ENCODE results near the gene CAPN10.
"Not testable (repeated sequence)": the region's sequence is repeated elsewhere in the genome, so short reads cannot be mapped to it uniquely, and the experiment has no call there.

The CAPN10 gene

DNA sequence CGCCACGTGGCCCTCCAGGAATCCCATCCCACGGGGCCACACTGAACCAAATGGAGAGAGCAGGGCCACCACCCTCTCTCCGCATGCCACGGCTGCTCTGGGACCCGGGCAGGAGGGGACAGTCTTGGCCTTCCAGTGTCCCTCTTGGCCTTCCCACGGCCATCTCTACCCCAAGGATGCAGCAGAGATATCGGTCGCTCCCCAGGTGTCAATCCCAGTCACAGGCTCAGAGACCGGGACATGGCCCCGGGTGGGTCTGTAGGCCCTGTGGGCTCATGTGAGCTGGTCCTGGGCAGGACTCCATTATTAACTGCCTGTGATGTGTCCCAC, 15.3 kb downstream of the CAPN10 start:
- DNase-seq, result no peak

DNA sequence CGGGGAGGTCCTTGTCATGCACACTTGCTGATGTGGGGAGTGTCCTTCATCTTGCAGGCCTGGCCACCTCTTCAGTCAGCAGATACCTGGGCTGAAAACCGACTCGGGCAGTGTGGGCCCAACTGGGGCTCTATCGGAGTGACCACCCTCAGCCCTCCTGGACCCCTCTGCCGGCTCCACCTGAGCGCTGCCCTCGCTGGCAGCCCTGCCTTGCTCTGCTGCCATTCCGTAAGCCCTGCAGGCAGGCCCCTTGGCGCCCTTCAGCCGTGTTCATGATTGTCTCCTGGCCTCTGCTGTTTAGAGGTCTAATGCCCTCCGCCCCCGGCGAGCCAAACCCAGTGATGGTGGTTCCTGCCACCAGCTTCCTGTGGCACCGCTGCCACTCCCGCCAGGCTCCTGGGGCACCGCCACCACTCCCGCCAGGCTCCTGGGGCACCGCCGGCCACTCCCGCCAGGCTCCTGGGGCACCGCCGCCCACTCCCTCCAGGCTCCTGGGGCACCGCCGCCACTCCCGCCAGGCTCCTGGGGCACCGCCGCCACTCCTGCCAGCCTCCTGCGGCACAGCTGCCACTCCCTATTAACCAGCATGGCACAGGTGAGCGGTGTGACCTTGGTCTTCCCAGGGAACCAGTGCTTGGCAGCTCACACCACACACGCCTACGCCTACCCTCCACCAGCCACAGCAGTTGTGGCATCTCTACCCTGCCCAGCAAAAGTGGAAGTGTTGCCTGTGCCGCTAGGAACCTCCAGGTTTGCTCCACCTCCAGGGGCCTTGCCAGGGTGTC, 15.9 kb downstream of the CAPN10 start:
- no peak for DNase-seq

DNA sequence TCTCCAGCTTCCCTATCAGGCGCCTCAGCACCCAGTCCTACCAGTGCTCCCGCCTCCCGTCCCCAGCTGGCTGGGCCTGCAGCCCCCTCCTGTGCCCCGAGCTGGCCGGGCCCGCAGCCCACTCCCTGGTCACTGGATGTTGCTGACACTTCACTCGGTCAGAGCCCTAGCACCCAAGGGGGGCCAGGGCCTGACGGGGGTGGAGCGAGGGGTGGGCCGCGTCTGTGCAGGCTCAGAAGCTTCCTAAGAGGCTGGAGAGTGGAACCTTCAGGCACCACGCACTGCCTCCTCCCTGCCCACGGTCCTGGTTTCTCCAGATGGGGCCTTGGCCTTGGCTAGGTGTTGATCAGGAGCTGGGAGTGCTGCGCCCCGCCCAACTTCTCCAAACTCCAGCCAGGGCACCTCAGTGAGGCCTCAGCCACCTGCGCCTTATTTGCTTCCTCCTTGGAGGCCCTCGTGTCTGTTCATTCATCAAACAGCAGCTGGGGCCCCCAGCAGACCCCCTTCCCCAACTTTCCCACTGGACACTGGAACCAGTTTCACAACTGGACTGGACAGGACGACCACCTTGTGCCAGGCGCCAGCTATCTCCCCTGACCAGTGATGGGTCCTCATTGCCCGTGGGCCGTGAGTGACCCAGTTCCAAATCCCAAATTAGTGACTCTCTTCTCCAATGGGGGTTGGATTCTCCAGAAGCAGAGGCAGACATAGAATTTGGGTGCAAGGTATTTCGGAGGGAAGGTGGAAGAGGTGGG, 16.7 kb downstream of the CAPN10 start:
- DNase-seq, result no peak

DNA sequence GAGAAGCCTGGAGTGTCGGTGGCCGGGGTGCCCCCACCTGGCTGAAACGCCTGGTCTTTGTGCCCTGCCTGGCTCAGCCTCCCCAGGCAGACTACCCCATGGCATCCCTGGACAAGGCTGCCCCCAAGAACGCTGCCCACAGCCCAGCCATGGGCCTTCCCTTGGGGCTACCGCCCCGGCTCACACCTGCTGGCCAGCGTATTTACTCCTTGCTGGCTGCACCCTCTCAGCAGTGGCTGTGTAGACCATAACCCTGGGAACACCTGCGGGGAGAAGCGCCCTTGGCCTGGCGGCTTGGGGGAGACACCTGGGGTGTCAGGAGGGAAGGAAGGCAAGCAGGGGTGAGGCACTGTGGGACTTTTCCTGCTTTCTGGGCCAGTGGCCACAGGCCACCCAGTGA, 17.3 kb downstream of the CAPN10 start:
- no peak for DNase-seq

DNA sequence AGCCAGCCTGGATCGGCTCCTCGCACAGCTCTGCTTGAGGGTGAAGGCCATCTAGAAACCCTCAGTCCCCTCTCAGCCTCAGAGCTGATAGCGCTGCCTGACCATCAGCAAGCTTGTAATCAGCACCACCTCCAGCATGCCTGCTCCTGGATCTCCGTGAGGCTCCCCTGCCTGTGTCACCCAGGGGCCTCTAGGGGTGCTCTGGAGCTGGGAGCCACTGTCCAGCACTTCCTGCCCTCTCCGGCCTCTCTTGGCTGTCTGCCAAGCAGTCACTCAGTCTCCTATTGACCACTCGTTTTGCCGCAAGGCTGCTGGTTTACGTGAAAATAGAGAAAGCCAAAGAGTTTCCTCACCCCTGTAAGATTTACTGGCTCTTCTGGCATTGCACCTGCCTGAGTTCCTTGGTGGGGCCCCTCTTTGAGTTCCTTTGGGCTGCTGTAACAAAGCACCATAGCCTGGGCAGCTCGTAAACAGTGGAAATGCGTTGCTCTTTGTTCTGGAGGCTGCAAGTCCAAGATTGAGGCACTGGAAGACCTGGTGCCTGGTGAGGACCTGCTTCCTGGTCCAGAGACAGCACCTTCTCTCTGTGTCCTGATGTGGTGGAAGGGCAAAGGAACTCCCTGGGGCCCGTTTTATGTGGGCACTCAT, 17.9 kb downstream of the CAPN10 start:
- DNase-seq, result peak in 53 of 56 donors; percentile 16 to 96 (median 70)

DNA sequence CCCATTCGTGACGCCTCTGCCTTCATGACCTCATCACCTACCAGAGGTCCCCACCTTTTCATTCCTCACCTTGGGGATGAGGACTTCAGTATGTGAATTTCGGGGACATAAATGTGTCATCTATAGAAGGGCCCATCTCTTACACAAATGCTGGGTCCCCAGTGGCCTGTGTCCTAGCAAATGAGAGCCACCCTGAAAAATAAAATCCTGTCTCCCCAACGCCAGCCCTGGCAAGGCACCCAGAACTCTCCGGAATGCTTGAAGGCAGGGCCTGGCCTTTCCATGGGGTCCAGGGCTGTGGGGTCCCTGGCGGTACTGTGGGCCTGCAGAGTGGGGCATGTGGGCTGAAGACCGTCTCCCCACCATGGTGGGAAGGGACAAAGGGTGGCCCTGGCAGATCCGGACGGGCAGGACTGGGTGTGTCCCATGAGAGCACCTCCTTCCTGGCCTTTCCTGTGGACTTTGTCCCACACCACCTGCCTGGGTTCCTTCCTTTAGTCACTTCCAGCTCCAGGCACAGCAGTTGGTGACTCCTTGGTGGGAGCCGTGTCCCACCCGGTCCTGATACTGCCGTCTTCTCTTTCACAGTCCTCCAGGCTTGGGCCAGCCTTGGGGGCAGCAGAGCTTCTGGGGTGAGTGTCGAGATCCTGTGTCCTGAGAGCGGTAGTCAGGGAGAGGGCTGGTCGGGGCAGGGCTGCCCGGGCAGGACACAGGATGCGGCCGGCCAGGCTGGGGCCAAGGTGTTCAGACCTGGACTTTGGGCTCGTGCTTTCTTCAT, 18.6 kb downstream of the CAPN10 start:
- no peak for DNase-seq

DNA sequence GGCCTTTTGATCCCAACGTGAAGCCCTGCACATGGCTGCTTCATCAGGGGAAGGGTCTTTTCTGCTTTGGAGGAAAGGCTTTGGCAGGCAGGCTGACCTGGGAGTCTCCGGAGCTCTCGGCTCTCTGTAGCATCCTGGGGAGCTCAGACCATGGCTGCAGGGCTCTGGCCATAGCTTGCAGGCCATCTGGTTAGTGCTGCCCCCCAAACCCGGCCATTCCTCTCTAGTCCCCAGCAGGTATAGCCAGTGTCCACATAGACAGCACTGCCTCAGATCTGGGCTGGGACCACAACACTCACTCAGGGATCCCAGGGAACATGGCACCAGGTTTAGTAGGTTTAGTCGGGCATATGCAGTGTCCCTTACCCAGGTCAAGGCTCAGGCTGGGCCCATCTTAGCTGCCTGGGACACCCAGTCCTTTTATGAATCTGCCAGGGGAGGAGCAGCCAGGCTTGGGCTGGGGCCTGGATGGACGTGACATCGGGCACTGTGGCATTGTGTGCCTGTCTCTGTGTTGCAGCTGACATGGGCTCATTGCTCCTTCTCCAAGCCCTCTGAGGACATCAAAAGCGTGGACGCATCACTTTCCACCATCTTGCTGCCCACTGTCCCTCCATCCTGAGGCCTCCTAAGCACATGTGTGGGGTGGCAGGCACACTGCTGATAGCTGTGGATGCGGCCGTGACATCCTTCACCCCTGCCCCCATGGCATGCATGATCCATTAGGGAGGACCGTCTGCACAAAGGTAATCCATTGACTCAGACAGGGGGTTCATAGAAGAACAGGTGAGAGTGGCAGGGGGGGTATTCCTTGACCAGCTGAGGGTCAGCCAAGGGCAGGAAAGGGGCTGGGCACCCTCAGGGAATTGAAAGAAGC, 19.6 kb downstream of the CAPN10 start:
- no peak for DNase-seq

DNA sequence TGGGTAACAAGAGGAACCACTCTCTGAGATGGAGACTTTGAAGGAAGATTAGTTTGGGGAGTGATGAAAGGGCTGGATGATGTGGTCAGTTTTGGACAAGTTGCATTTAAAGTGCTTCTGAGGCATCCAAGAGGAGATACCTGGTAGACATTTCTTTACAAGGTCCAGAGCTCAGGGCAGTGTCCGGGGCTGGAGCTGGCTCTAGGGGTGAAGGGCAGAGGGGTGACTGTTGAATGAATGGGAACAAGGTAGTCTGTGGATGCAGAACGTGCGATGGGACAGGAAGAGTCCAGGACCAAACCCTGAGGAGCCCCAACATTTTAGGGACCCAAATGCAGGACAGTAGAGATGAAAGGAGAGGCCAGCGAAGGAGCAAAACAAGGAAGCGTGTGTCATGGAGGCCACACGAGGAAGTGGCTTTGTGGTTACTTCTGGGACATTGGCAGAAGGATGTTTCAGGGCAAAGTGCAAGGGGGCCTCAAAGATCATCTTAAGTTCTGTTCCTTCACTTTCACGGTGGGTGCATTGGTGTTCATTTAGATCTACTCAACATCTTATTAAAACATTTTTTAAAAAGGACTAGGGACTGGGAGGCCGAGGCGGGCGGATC, 25.2 kb downstream of the CAPN10 start:
- DNase-seq, result no peak

DNA sequence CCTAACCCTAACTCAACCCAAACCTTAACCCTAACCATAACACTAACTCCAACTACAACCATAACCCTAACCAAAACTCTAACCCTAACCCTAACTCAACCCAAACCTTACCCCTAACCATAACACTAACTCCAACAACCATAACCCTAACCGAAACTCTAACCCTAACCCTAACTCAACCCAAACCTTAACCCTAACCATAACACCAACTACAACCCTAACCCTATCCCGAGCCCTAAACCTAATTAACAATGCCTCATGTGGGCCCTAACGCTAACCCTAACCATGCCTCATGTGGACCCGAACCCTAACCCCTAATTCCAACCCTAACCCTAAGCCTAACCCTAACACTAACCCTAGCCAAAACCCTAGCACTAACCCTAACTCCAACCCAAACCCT, 27.2 kb downstream of the CAPN10 start:
- DNase-seq, result no peak

DNA sequence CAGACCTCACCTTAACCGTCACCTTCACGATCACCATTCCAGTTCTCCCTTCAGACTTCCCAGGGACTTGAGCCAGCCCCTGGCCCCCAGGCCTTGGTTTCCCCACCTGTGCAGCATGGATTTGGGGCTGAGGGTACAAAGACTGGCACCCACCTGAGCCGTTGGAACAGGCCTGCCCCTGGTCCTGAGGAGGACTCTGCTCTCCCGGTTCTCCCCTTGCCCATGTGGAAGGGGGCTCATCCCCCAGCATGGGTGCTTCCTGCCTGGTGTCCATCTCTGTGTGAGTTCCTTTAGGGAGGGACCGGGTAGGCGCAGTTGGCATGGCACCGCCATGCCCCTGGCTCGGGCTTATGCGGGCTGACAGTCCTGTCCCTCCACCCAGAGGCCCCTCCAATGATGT, 27.9 kb downstream of the CAPN10 start:
- no peak for DNase-seq

DNA sequence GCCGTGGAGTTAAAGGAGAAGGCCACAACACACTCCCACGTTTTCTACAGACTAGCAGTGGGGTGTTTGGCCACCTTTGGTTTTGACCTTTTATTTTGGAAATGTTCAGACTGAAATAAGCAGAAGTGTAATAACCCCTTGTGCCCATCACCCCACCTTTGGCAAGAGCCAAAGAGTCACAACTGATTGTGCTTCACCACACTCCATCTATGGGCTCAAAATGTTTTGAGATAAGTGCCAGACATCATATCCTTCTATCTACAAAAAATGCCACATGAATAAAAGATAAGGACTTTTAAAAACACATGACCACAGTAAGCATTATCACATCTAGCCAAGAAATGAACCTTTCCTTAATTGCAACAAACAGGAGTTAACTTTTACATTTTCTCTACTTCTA, 28.9 kb downstream of the CAPN10 start:
- no peak for DNase-seq

DNA sequence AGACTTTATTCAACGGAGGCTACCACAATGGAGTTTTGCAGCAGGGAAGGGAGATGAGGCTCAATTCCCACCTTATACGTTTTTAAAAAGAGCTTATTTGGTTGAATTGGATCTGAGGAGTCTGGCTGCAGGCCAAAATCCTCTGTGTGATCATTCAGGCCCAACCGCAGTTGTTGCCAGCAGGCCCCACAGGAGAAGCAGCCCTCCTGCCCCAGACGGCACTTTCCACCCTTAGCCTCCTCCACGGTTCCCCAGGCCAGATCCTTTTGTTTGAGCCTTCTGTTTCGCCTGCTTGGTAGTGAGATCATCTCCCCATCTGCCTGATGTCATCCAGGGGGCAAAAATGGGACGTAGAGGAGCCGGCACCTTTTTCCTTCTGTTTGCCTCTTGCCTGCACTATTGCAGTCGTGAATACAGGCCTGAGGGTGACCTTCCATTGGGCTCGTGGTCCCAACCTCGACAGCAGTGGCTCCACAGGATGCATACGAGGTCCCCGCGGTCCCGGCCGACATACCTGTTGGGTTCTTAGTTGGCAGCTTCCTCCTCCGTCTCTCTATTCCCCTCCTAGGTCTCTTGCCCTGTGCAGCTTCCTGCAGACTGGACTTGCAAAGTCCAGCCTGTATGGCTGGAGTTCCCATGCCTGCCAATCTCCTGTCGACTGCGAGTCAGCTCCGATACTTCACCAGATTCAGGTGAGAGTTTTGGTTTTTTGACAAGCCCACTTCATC, 29.4 kb downstream of the CAPN10 start:
- peak in 1 of 56 donors; percentile 42 for DNase-seq

DNA sequence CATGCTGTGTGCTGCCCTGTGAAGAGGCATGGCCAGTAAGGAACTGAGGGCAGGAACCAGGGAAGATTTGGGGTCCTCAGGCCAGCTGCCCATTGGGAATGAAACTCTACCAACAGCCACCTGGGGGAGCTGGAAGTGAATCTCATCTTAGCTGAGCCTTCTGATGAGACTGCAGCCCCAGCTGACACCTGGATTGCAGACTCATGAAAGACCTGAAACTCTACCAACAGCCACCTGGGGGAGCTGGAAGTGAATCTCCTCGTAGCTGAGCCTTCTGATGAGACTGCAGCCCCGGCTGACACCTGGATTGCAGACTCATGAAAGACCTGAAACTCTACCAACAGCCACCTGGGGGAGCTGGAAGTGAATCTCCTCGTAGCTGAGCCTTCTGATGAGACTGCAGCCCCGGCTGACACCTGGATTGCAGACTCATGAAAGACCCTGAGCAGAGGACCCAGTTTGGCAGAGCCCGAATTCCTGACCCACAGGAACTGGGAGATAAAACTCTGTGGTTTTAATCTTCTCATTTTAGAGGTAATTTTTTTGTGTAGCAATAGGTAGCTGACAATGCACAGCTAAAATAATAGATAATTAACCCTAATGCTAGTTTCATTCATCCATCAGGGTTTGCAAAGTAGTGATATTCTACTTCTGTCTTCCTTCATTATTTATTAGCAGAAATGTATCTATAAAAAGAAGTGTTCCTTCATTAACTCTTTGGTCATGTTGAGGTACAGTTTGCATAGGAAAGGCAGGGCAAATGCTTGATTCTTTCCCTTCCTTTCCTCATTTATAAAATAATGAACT, 30.5 kb downstream of the CAPN10 start:
- not testable (repeated sequence) for DNase-seq

DNA sequence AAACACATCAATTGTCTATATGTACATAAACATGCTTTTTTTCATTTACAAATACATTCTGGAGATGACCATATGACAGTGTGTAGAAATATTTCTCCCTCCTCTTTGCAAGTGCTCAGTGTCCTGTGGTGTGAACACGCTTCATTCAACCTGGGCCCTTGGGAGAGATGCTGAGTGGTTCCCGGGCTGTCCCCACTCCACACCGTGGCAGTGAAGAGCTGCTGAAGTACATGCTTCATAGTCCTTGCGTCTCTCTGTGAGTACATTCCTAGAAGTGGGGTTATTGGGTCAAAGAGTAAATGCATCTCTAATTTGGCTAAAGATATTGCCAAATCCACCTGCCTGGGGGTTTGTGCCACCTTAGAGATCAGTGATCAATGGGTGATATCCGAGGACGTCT, 32.2 kb downstream of the CAPN10 start:
- no peak for DNase-seq

DNA sequence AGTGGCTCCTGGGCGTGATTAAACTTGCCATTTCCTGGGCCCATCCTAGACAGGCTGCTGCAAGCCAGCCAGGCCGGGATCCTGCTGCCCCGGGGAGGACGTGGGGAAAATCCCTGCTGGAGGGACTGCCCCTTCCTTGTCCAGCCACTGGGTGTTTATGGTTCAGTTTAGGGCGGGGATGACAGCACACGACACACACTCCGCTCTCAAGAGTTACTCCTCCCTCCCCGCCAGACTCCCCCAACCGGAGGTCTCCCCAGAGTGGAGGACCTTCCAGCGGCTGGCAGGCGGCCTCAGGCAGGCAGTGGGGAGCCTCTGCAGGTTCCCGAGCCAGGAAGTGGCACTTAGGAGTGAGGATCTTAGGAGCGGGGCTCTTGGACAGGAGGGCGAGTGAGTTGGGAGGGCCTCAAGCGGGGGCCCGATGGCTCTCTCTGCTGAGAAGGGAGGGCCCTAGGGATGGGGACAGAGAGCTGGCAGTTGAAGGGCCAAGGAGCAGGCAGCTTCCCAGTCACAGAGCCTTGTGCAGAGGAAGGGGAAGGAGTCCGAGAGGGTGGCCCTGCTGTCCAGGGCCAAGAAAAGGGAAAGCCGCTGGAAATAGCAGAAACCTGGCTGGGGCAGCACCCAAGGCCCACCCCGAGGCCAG, 33.1 kb downstream of the CAPN10 start:
- no peak for DNase-seq

DNA sequence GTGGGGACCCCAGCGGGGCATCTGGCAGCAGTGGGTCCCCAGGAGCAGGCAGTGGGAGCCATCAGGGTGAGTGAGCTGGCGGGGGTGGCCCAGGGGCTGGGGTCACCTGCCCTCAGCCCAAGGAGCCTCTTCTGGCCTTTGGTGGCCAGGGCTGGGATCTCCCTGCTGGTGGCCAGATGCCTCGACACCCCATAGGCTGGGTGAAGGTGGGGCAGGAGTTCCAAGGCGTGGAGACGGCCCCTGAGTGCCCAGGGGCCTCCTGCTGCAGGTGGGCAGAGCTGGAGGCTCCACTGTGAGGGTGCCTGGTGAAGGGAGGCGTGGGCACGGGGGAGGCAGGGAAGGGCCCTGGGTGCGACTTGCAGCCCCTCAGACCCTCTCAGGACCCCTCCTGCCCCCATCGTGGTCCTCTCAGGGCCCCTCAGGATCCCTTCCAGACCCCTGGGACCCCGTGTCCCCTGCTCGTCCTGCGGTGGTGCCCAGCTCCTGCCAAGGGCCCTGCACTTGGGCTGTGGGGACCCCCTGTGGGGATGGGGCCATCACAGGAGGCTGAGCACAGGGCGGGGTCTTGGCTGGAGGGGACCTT, 33.7 kb downstream of the CAPN10 start:
- no peak for DNase-seq

DNA sequence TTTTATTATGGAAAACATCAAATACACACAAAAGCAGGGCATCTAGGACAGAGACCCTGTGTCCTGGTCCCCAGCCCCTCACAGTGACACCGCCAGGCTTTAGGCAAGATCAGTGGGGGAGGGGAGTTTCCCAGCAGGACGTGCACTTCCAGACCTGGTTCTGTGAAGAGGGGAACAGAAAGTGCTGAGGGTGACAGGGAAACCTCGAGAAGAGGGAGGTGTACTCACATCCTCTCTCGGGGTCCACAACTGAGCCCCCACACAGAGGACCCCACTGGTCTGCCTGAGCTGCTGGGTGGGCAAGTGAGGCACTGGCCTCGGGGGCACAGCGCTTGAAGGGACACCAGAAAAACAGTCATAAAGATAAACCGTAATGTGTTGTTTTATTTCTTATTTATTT, 34.3 kb downstream of the CAPN10 start:
- no peak for DNase-seq

DNA sequence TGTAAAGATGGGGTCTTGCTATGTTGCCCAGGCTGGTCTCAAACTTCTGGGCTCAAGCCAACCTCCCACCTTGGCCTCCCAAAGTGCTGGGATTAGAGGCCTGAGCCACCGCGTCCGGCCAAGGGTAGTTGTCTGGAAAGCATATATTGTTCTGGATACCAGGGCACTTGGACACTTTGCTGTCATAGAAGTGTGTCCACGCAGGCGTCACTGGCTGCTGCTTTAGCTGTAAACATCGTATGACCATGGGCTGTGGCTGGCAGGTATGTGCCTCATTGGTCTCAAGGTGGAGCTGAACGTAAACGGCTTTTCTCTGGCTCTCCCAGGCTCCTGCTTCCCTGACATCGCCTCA, 35.5 kb downstream of the CAPN10 start:
- DNase-seq, result no peak

All from amygdala (tissue), 56 donors.